Activated T-helper 17 cell treated with anti-CD3 and anti-CD28 coated beads, Interleukin-2, amount 50 U/mL, for 72 hours (primary cell): ENCODE results near the gene POLR3A. TPM values are rescaled to one million over a fixed set of nuclear protein-coding genes. Genes with fewer than 3 reads are reported as not detected.
"Not testable (repeated sequence)": the region's sequence is repeated elsewhere in the genome, so short reads cannot be mapped to it uniquely, and the experiment has no call there.

Experiments
- ATAC-seq: fragments of 150-1000 bp; cut with Tn5 transposase; replicated peaks from 2 replicates; pipeline ENCODE4 v1.10.0; 2021; ENCODE audit warnings: mild to moderate bottlenecking, moderate library complexity
- H3K27ac Mint-ChIP-seq: one replicate; pipeline ENCODE4 v1.8.0; 2022; ENCODE audit warnings: mixed read lengths
- H3K27me3 Mint-ChIP-seq: one replicate; pipeline ENCODE4 v1.8.0; 2022; ENCODE audit warnings: mixed read lengths
- H3K36me3 Mint-ChIP-seq: one replicate; pipeline ENCODE4 v1.8.0; 2022; ENCODE audit warnings: low read depth, mild to moderate bottlenecking, mixed read lengths
- H3K4me1 Mint-ChIP-seq: one replicate; pipeline ENCODE4 v1.8.0; 2022; ENCODE audit warnings: mixed read lengths
- H3K4me3 Mint-ChIP-seq: one replicate; pipeline ENCODE4 v1.8.0; 2022; ENCODE audit warnings: mild to moderate bottlenecking, mixed read lengths
- H3K9me3 Mint-ChIP-seq: one replicate; pipeline ENCODE4 v1.8.0; 2022; ENCODE audit warnings: mixed read lengths
- total RNA-seq, 2 donors: library from RNA; stranded (reverse); gene quantifications; one replicate each; pipeline ENCODE4 v1.2.3, GENCODE V29; 2022

POLR3A gene
- total RNA-seq, 2 donors from 2014 or later, result 16.0 to 24.2 TPM

DNA sequence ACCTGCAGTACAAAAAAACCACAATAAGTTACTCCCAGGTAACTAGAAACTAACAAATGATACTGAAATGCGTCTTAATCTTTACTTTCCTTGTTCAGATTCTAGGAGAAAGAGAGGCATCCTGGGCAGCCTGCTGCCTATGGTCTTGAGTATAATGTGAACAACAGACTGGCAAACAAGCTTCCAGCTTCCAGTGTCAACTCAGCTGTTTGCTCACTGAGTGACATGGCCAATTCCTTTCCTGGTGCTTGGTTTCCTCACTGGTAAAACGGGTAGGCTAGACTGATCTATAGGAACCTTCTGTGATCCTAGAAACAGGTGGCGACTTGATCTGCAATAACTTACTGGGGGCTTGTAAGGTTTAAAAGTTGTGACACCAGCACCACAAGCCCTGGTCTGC is 10.1 kb downstream of the POLR3A start:
- no peak overlapping the region for H3K4me3 Mint-ChIP-seq
- no peaks in the 10 kb centered on the region for H3K27me3 Mint-ChIP-seq
- H3K4me1 Mint-ChIP-seq, result no peaks in the 10 kb centered on the region
- no peaks in the 10 kb centered on the region for H3K9me3 Mint-ChIP-seq
- no peak for ATAC-seq
- H3K36me3 Mint-ChIP-seq, result peaks cover 100% of the 10 kb centered on the region
- H3K27ac Mint-ChIP-seq, result no peak overlapping the region

DNA sequence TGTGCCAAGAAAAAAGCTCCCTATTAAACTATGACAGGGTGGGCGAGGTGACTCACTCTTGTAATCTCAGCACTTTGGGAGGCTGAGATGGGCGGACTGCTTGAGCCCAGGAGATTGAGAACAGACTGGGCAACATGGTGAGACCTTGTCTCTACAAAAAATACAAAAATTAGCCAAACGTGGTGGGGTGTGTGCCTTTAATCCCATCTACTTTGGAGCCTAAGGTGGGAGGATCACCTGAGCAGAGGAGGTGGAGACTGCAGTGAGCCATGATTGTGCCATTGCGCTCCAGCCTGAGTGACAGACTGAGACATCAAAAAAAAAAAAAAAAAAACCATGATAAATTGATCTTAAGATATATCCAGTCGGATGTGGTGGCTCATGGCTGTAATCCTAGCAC is 11.5 kb downstream of the POLR3A start:
- no peak for ATAC-seq
- Mint-ChIP-seq H3K27ac (no peak overlapping the region), H3K27me3 (no peaks in the 10 kb centered on the region), H3K4me3 (no peak overlapping the region), H3K9me3 (no peaks in the 10 kb centered on the region), H3K4me1 (no peaks in the 10 kb centered on the region), H3K36me3 (peaks cover 100% of the 10 kb centered on the region)

DNA sequence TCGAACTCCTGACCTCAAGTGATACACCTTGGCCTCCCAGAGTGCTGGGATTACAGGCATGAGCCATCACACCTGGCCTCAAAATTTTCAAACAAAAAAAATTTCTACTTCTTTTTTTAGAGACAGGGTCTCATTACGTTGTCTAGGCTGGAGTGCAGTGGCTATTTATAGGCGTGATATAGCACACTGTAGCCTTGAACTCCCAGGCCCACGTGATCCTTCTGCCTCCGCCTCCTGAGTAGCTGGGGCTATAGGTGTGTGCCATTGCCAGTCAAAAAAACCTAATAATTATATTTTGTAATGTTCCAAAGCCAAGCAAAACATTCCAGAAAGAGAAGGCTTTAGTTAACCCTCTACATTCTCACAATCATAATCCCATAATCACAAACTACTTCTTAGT is 13.8 kb downstream of the POLR3A start:
- ATAC-seq, result no peak
- Mint-ChIP-seq H3K27me3 (no peaks in the 10 kb centered on the region), H3K27ac (no peak overlapping the region), H3K36me3 (peaks cover 100% of the 10 kb centered on the region), H3K9me3 (no peaks in the 10 kb centered on the region), H3K4me1 (no peaks in the 10 kb centered on the region), H3K4me3 (no peak overlapping the region)

DNA sequence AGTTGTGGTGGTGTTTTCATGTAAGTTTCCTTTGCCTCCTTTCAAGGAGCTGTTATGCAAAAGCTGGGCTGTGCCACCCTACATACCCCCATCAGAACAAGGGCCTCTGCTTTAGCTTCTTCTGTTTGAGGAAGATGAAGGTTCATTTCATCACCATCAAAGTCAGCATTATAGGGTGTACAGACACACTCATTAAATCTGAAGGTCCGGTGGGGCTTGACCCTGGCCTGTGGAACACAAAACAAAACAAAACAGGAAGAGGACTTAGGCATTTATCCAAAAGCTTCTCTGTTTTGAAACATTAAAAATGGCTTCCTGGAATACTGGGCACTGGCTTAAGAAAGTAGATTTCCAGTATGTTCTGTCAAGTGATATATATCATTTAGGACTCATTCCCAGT is 15.8 kb downstream of the POLR3A start:
- Mint-ChIP-seq H3K36me3 (peaks cover 100% of the 10 kb centered on the region), H3K27me3 (no peaks in the 10 kb centered on the region), H3K4me3 (no peak overlapping the region), H3K4me1 (no peaks in the 10 kb centered on the region), H3K27ac (no peak overlapping the region), H3K9me3 (no peaks in the 10 kb centered on the region)
- no peak for ATAC-seq

DNA sequence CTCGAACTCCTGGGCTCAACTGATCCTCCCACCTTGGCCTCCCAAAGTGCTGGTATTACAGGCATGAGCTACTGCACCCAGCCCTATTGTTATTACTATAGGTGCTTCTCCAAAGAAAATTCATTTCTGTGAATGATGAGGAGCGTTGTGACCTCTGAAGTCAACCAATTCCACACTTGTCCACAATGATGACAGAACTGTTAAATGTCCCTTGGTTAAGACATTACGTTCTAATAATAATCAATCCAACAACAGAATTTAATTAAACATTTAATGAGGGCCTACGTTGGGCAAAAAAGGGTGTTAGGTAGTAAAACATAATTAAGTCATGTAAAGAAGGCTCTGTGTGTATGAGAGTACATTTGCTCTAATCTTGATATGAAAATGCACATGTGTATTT is 18.2 kb downstream of the POLR3A start:
- H3K27ac Mint-ChIP-seq, result no peak overlapping the region

DNA sequence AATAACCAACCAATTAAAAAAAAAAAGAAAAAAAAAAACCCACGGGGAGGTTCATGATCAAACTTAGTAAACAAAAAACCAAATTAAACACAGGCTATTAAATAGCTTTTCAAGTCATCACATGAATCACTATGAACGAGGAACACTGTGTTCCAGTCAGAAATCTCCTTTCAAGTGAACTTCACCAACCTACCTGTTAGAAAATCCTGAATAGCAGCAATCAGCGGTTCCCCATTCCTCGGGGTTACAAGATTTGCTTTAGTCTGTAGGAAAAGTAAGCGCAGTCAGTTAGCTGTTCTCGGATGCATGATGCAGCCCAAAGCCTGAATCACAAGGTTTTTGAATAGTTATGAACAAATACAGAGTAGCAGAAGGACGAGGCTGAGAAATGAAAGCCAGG is 19.0 kb downstream of the POLR3A start:
- Mint-ChIP-seq H3K4me3 (no peak overlapping the region), H3K27ac (no peak overlapping the region), H3K27me3 (no peaks in the 10 kb centered on the region), H3K4me1 (no peaks in the 10 kb centered on the region), H3K36me3 (peaks cover 100% of the 10 kb centered on the region), H3K9me3 (no peaks in the 10 kb centered on the region)
- ATAC-seq, result no peak

More for the DNA sequence above, 18.2 kb downstream of the POLR3A start:
- Mint-ChIP-seq H3K9me3 (no peaks in the 10 kb centered on the region), H3K36me3 (peaks cover 100% of the 10 kb centered on the region), H3K4me1 (no peaks in the 10 kb centered on the region), H3K4me3 (no peak overlapping the region), H3K27me3 (no peaks in the 10 kb centered on the region)
- no peak for ATAC-seq

DNA sequence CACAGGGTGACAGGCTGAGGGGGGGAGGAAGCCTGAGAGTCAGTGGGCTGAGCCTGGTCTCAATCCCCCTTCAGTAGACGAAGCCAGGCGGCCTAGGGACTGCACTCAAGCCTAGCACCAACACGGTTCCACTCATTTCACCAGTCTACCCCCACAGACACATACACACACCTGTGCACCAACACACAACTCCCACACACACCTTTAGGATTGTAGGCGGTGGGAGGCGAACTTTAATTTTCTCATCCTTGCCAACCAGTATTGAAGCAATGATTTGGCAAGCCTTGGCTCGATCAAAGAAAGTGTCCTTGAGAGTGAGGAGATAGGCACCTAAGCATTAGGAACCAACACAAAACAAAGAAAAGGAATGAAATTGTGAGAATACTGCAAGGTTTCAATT is 19.7 kb downstream of the POLR3A start:
- H3K27me3 Mint-ChIP-seq, result no peaks in the 10 kb centered on the region
- no peaks in the 10 kb centered on the region for H3K4me1 Mint-ChIP-seq
- H3K36me3 Mint-ChIP-seq, result peaks cover 100% of the 10 kb centered on the region
- no peaks in the 10 kb centered on the region for H3K9me3 Mint-ChIP-seq
- no peak overlapping the region for H3K4me3 Mint-ChIP-seq
- no peak for ATAC-seq
- H3K27ac Mint-ChIP-seq, result no peak overlapping the region

DNA sequence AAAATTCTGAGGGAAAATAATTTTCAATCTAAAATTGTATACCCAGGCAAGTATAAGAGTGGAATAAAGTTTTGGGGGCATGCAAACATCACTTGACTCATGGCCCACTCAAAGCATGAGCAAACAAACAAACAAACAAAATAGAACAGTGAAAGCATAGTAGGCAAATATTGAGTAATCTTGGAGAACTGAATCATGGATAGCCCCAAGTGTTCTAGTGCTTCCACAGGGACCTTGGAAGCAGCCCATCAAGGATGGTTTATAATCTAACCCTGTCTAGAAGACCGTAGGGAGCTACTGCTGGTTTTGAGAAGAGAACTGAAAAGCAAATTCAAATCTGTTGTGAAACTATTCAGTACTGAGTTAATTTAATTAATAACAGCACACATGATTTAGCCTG is 22.1 kb downstream of the POLR3A start:
- ATAC-seq, result no peak
- H3K4me3 Mint-ChIP-seq, result no peak overlapping the region

DNA sequence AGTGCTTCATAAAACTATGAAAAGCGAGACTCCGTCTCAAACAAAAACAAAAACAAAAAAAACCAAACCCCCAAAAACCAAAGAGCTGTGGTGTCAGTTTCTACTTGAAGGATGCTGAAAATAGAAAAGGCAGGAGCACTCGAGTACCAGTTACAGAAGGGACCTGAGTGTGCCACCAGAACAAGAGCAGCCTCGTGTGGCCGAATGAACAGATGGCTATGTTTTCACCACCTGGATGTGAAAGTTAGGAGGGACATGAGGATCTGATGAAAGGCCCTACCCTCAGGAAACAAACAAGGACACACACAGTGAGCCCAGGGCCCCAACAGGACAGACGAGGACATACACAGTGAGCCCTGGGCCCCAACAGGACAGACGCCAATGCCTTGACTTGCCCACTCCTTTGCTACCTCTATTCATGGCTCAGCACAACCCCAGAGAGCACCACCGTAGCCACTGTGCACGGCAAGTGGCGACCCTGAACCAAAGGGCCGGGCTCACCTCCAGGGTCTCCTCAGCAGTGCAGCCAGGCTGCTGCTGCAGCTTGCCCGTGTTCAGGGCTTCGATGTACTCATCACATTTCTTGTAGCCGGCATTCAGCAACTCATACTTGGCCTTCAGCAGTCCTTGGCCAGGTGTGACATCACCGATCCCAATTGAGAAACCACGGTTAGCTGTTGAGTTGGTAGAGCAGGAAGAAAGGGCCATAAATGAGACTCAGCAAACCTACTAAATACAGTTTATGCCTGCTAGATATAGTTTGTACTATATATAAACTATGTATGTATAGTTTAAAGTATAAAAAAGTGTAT is 24.9 kb downstream of the POLR3A start:
- H3K4me1 Mint-ChIP-seq, result no peaks in the 10 kb centered on the region
- H3K36me3 Mint-ChIP-seq, result peaks cover 100% of the 10 kb centered on the region
- no peak for ATAC-seq
- no peak overlapping the region for H3K27ac Mint-ChIP-seq
- no peak overlapping the region for H3K4me3 Mint-ChIP-seq
- no peaks in the 10 kb centered on the region for H3K9me3 Mint-ChIP-seq
- H3K27me3 Mint-ChIP-seq, result no peaks in the 10 kb centered on the region

More for the DNA sequence above, 22.1 kb downstream of the POLR3A start:
- Mint-ChIP-seq H3K27me3 (no peaks in the 10 kb centered on the region), H3K36me3 (peaks cover 100% of the 10 kb centered on the region), H3K4me1 (no peaks in the 10 kb centered on the region), H3K27ac (no peak overlapping the region), H3K9me3 (no peaks in the 10 kb centered on the region)

DNA sequence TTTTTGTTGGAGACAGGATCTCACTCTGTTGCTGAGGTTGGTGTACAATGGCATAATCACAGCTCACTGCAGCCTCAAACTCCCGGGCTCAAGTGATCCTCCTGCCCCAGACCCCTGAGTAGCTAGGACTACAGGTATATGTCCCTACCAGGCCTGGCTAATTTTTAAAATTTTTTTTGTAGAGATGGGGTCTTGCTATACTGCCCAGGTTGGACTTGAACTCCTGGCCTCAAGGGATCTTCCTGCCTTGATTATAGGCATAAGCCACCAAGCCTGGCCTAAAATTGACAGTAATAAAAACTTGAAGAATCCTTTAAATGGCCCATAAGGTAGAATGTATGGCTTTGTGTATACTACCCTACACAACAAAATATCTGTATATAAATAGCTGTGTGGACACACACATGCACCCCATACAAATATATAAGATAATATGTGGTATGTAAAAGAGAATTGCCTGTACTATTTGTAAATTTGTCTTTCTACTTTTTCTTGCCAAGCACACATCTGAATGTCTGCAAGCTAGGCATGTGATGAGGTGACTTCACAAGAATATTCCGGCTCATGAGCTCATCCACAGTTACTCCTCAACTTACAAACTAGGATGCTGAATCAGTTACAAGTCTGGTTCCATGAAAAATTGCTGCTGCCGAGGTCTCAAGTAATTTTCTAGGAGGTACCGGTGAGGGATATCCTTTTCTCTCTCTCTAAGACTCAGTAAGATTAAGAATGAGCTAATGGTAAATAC is 26.6 kb downstream of the POLR3A start:
- no peak overlapping the region for H3K4me3 Mint-ChIP-seq
- H3K4me1 Mint-ChIP-seq, result no peaks in the 10 kb centered on the region
- H3K27me3 Mint-ChIP-seq, result no peaks in the 10 kb centered on the region
- no peak overlapping the region for H3K27ac Mint-ChIP-seq
- peaks cover 100% of the 10 kb centered on the region for H3K36me3 Mint-ChIP-seq
- no peaks in the 10 kb centered on the region for H3K9me3 Mint-ChIP-seq
- ATAC-seq, result no peak

DNA sequence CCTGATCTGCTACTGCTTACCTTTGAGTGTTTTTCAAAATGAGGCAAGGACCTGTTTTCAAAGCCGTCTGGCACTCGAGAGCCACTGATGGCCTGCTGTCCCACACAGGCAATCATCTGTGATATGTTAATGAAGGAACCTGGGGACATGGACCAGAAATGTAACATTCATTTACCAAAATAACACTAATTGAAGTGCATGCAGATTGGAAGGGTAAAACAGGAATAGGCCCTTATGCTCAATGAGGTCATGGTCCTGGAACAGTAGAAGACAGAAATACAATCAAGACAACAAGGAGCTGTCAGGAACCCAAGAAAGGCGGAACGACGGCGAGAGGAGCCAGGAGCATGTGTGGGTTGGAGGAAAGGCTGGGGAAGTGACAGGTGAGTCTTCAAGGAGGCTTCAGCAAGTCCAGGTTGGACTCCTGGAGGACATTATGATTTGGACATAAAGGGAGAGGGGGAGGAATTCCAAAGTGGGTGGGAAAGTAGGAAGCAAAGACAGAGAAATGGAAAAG is 28.3 kb downstream of the POLR3A start:
- no peak for ATAC-seq
- H3K4me3 Mint-ChIP-seq, result no peak overlapping the region
- H3K4me1 Mint-ChIP-seq, result no peaks in the 10 kb centered on the region
- peaks cover 98% of the 10 kb centered on the region for H3K36me3 Mint-ChIP-seq
- no peak overlapping the region for H3K27ac Mint-ChIP-seq
- no peaks in the 10 kb centered on the region for H3K27me3 Mint-ChIP-seq
- no peaks in the 10 kb centered on the region for H3K9me3 Mint-ChIP-seq

DNA sequence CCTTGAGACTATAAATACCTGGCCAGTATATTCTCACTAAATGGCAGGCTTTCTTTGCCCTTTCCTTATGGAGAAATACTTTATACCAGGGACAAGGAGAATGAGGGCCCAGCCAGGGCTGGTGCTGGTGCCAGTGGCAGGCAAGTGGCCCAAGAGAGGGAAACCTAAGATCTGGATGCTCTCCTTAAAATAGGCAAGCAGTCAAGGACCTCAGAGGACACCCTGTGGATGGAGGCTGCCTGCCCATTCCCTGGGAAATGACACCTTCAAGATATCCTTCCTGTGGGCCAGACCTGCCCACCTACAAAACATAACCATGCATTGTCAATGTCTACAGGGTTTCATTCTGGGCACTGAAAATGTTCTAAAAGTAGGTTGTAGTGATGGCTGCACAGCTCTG is 29.1 kb downstream of the POLR3A start:
- Mint-ChIP-seq H3K4me3 (no peak overlapping the region), H3K4me1 (no peaks in the 10 kb centered on the region), H3K27me3 (no peaks in the 10 kb centered on the region), H3K9me3 (no peaks in the 10 kb centered on the region), H3K27ac (no peak overlapping the region), H3K36me3 (peaks cover 98% of the 10 kb centered on the region)
- ATAC-seq, result no peak

DNA sequence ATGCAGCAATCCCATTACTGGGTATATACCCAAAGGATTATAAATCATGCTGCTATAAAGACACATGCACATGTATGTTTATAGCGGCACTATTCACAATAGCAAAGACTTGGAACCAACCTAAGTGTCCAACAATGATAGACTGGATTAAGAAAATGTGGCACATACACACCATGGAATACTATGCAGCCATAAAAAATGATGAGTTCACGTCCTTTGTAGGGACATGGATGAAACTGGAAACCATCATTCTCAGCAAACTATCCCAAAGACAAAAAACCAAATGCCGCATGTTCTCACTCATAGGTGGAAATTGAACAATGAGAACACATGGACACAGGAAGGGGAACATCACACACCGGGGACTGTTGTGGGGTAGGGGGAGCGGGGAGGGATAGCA is 30.5 kb downstream of the POLR3A start:
- not testable (repeated sequence) for ATAC-seq, H3K27me3 Mint-ChIP-seq, H3K27ac Mint-ChIP-seq, H3K4me1 Mint-ChIP-seq, H3K9me3 Mint-ChIP-seq, H3K4me3 Mint-ChIP-seq
- H3K36me3 Mint-ChIP-seq, result peaks cover 98% of the 10 kb centered on the region

DNA sequence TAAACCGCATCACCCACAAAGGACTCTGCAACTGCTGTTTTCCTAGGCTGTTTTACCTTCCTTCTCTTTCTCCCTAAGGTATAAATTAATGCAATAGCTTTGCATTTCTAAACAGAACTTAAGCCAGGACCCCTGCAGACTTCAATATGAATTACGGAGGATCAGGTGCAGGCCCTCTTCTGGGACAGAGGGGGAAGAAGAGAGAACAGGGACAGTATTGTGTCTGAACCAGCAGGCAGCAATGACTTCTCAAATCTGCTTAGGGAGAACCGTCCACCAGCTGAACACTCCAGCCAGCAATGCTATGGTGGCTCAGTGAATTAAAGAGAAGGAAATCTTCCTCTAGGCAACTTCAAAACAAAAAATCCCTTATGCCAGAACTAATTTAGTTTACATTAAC is 35.7 kb downstream of the POLR3A start:
- Mint-ChIP-seq H3K4me1 (peaks cover 5% of the 10 kb centered on the region), H3K27me3 (no peaks in the 10 kb centered on the region), H3K9me3 (no peaks in the 10 kb centered on the region), H3K36me3 (peaks cover 98% of the 10 kb centered on the region), H3K27ac (no peak overlapping the region), H3K4me3 (no peak overlapping the region)
- no peak for ATAC-seq
